K562 (cell line): ENCODE results near the gene HOXB1. TPM values are rescaled to one million over a fixed set of nuclear protein-coding genes. Genes with fewer than 3 reads are reported as not detected.

Experiments used
- C11orf30 ChIP-seq: fragments of 450-650 bp; IDR thresholded peaks from 2 replicates; pipeline ENCODE4 v1.6.1; 2016; ENCODE audit warnings: low read depth, mild to moderate bottlenecking
- CTBP1 ChIP-seq: fragments of 450-650 bp; IDR thresholded peaks from 2 replicates; pipeline ENCODE4 v1.6.1; 2016; ENCODE audit warnings: borderline replicate concordance
- CXXC5 ChIP-seq: fragments of 250-450 bp; sonication (Bioruptor Pico); IDR thresholded peaks from 2 replicates; pipeline ENCODE4 v1.8.0; 2022; ENCODE audit warnings: inconsistent platforms, mild to moderate bottlenecking, moderate library complexity
- GABPB1 ChIP-seq: sonication (generic); formaldehyde crosslinking; IDR thresholded peaks from 2 replicates; pipeline ENCODE4 v1.8.0; 2022; ENCODE audit warnings: mild to moderate bottlenecking, missing genetic modification reagents
- HDAC8 ChIP-seq: fragments of 450-650 bp; IDR thresholded peaks from 2 replicates; pipeline ENCODE4 v1.6.1; 2016; ENCODE audit warnings: mild to moderate bottlenecking, missing genetic modification characterization, moderate library complexity, missing compliant biosample characterization
- HNRNPLL ChIP-seq: fragments of 200-400 bp; formaldehyde crosslinking; IDR thresholded peaks from 2 replicates; pipeline ENCODE4 v1.6.1; 2017; ENCODE audit warnings: low read length, low read depth, mild to moderate bottlenecking; ENCODE audit not compliant: poor library complexity, severe bottlenecking
- MCM7 ChIP-seq, 2 experiments: fragments of 450-650 bp; IDR thresholded peaks; 2 replicates each; pipeline ENCODE4 v1.6.1; 2016 to 2018
- PHF21A ChIP-seq: fragments of 450-650 bp; IDR thresholded peaks from 2 replicates; pipeline ENCODE4 v1.6.1; 2017; ENCODE audit warnings: low read depth, borderline replicate concordance
- PURB ChIP-seq: sonication (generic); formaldehyde crosslinking; IDR thresholded peaks from 2 replicates; pipeline ENCODE4 v1.9.0; 2021; ENCODE audit warnings: low read depth, mild to moderate bottlenecking, missing genetic modification reagents
- WHSC1 ChIP-seq: IDR thresholded peaks from one replicate; pipeline ENCODE4 v1.6.1; 2012; ENCODE audit warnings: low read length, control low read depth, inconsistent platforms
- ZNF583 ChIP-seq: fragments of 250-450 bp; sonication (Bioruptor Pico); IDR thresholded peaks from 2 replicates; pipeline ENCODE4 v1.4.0; 2020
- polyA plus RNA-seq, 8 experiments: library from polyadenylated mRNA; depleted of rRNA in 4 of 8; stranded (reverse) in 5 of 8; unstranded in 3 of 8; fragments of >200 nt; fragmentation: Nextera tagmentation in 2 of 8; fragmentation: Illumina TruSeq in 1 of 8; extraction: Ambion mirVana in 2 of 8; extraction: Trizol in 1 of 8; gene quantifications; 2 replicates each; pipeline versions ENCODE4 v1.2.1 to v1.2.3, GENCODE V29; 2011 to 2014; ENCODE audit warnings: inconsistent platforms in 1 of 8, missing spikeins in 1 of 8
- total RNA-seq, 7 experiments: library from RNA; depleted of rRNA in 6 of 7; stranded (reverse); fragments of >200 nt in 6 of 7; fragmentation: Illumina TruSeq in 2 of 7; extraction: Trizol in 2 of 7; gene quantifications; 2 replicates each; pipeline versions ENCODE4 v1.2.1 to v1.2.3, GENCODE V29; 2011 to 2021; ENCODE audit warnings: low replicate concordance in 1 of 7
- TF ChIP-seq, protein P1 (sequence below): fragments of 250-450 bp; sonication (Bioruptor Pico); IDR thresholded peaks from 2 replicates; pipeline ENCODE4 v1.4.0; 2020; ENCODE audit warnings: mild to moderate bottlenecking, moderate library complexity, borderline replicate concordance

Gene HOXB1
- total and polyA plus RNA-seq, 9 of the 15 experiments (the other 6 are each of a cell fraction or from before 2014, with no cell fraction given) = 0.04 TPM; not detected in 8

DNA sequence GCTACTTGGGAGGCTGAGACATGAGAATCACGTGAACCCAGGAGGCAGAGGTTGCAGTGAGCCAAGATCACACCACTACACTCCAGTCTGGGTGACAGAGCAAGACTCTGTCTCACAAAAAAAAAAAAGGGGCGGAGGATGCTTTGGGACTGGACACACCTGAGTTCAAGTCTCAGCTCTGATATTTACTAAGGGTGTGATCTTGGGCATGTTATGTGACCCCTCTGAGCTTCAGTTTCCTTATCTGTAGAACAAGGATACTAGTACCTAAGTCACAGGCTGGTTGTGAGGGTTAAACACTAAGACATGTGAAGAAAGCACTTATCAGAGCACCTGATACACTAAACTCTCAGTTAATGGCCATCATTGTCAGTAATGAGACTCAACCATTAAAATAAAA is 25.9 kb downstream of the HOXB1 start (continued):
- TF ChIP-seq C11orf30 (no peak), HNRNPLL (no peak), WHSC1 (no peak), PURB (CRISPR knock-in tag) (no peak), CTBP1 (no peak), HDAC8 (tag) (no peak), PHF21A (no peak), CXXC5 (CRISPR knock-in tag) (no peak), ZNF583 (CRISPR knock-in tag) (no peak), GABPB1 (CRISPR knock-in tag) (no peak), MCM7 (IDR thresholded peaks at IDR 0.05) (no peak)
- TF ChIP-seq, protein P1, sequence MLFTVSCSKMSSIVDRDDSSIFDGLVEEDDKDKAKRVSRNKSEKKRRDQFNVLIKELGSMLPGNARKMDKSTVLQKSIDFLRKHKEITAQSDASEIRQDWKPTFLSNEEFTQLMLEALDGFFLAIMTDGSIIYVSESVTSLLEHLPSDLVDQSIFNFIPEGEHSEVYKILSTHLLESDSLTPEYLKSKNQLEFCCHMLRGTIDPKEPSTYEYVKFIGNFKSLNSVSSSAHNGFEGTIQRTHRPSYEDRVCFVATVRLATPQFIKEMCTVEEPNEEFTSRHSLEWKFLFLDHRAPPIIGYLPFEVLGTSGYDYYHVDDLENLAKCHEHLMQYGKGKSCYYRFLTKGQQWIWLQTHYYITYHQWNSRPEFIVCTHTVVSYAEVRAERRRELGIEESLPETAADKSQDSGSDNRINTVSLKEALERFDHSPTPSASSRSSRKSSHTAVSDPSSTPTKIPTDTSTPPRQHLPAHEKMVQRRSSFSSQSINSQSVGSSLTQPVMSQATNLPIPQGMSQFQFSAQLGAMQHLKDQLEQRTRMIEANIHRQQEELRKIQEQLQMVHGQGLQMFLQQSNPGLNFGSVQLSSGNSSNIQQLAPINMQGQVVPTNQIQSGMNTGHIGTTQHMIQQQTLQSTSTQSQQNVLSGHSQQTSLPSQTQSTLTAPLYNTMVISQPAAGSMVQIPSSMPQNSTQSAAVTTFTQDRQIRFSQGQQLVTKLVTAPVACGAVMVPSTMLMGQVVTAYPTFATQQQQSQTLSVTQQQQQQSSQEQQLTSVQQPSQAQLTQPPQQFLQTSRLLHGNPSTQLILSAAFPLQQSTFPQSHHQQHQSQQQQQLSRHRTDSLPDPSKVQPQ (CRISPR knock-in tag) = no peak
- TF ChIP-seq, all 486 proteins: peak for 0
